ENCODE measurements around the gene LPA.

- TF ChIP-seq CTCF (IDR thresholded peaks at IDR 0.05; ENCODE audit: low read depth, low read length): no peak
- TF ChIP-seq EZH2phosphoT487 (IDR thresholded peaks at IDR 0.05; ENCODE audit: low read depth): no peak
Observed at GRCh38 chr6:160678230-160678629, 14.2 kb upstream of the LPA start.
